HepG2 (cell line): Measurements from ENCODE around the gene SLC1A5. TPM values are rescaled to one million over a fixed set of nuclear protein-coding genes. Genes with fewer than 3 reads are reported as not detected.

ENCODE experiments used
- BATF2 ChIP-seq: sonication (generic); formaldehyde crosslinking; IDR thresholded peaks from 2 replicates; pipeline ENCODE4 v1.8.0; 2022; ENCODE audit warnings: mild to moderate bottlenecking, missing genetic modification reagents, moderate library complexity
- EED ChIP-seq: sonication (generic); formaldehyde crosslinking; IDR thresholded peaks from 2 replicates; pipeline ENCODE4 v1.5.0; 2020; ENCODE audit warnings: mild to moderate bottlenecking, missing genetic modification reagents
- HDAC1 ChIP-seq: sonication (generic); formaldehyde crosslinking; IDR thresholded peaks from 2 replicates; pipeline ENCODE4 v1.5.1; 2020; ENCODE audit warnings: mild to moderate bottlenecking, missing genetic modification reagents
- ISX ChIP-seq: sonication (generic); formaldehyde crosslinking; conservative IDR thresholded peaks from 2 replicates; pipeline ENCODE4 v1.5.0; 2020; ENCODE audit warnings: missing genetic modification reagents
- MTF2 ChIP-seq: sonication (generic); formaldehyde crosslinking; IDR thresholded peaks from 2 replicates; pipeline ENCODE4 v1.5.0; 2020; ENCODE audit warnings: missing genetic modification reagents, borderline replicate concordance
- MYC ChIP-seq: sonication (generic); formaldehyde crosslinking; IDR thresholded peaks from 2 replicates; pipeline ENCODE4 v1.9.0; 2021; ENCODE audit warnings: missing genetic modification reagents, borderline replicate concordance
- NFIB ChIP-seq: sonication (generic); formaldehyde crosslinking; IDR thresholded peaks from 2 replicates; pipeline ENCODE4 v1.9.0; 2021; ENCODE audit warnings: missing genetic modification reagents, mild to moderate bottlenecking, borderline replicate concordance
- SOX13 ChIP-seq, 3 experiments: fragments of 450-650 bp in 1 of 3; sonication (generic) in 1 of 3; formaldehyde crosslinking in 1 of 3; IDR thresholded peaks in 2 of 3; conservative IDR thresholded peaks in 1 of 3; 2 replicates each; pipeline versions ENCODE4 v1.5.0 to v1.6.1; 2016 to 2020; ENCODE audit warnings: antibody characterized with exemption in 1 of 3, mild to moderate bottlenecking in 1 of 3, missing compliant biosample characterization in 1 of 3, missing genetic modification reagents in 1 of 3, moderate library complexity in 1 of 3
- SRSF9 ChIP-seq: fragments of 200-400 bp; formaldehyde crosslinking; IDR thresholded peaks from 2 replicates; pipeline ENCODE4 v1.6.1; 2018; ENCODE audit warnings: borderline replicate concordance, mild to moderate bottlenecking, low read depth, low read length; ENCODE audit not compliant: insufficient read depth, poor library complexity, severe bottlenecking
- THAP7 ChIP-seq: sonication (generic); formaldehyde crosslinking; IDR thresholded peaks from 2 replicates; pipeline ENCODE4 v1.8.1; 2023; ENCODE audit warnings: mild to moderate bottlenecking, missing genetic modification reagents
- ZBTB33 ChIP-seq: sonication (generic); formaldehyde crosslinking; IDR thresholded peaks from 2 replicates; pipeline ENCODE4 v1.4.0; 2020; ENCODE audit warnings: missing genetic modification reagents
- ZNF20 ChIP-seq: sonication (generic); formaldehyde crosslinking; IDR thresholded peaks from 2 replicates; pipeline ENCODE4 v1.4.0; 2020; ENCODE audit warnings: mild to moderate bottlenecking, moderate library complexity, missing genetic modification reagents
- ZNF343 ChIP-seq: sonication (generic); formaldehyde crosslinking; IDR thresholded peaks from 2 replicates; pipeline ENCODE4 v1.4.0; 2020; ENCODE audit warnings: mild to moderate bottlenecking, missing genetic modification reagents
- ZNF350 ChIP-seq: sonication (generic); formaldehyde crosslinking; IDR thresholded peaks from 2 replicates; pipeline ENCODE4 v1.4.0; 2020; ENCODE audit warnings: mild to moderate bottlenecking, low read depth, missing genetic modification reagents, borderline replicate concordance
- ZNF382 ChIP-seq: sonication (generic); formaldehyde crosslinking; IDR thresholded peaks from 2 replicates; pipeline ENCODE4 v1.5.0; 2020; ENCODE audit warnings: missing genetic modification reagents, mild to moderate bottlenecking, borderline replicate concordance
- ZNF432 ChIP-seq: sonication (generic); formaldehyde crosslinking; IDR thresholded peaks from 2 replicates; pipeline ENCODE4 v1.5.0; 2020; ENCODE audit warnings: missing genetic modification reagents, mild to moderate bottlenecking, borderline replicate concordance
- ZNF484 ChIP-seq: sonication (generic); formaldehyde crosslinking; IDR thresholded peaks from 2 replicates; pipeline ENCODE4 v1.5.1; 2020; ENCODE audit warnings: mild to moderate bottlenecking, low read depth, missing genetic modification reagents, borderline replicate concordance
- ZNF660 ChIP-seq: sonication (generic); formaldehyde crosslinking; IDR thresholded peaks from 2 replicates; pipeline ENCODE4 v1.5.1; 2020; ENCODE audit warnings: mild to moderate bottlenecking, low read depth, missing genetic modification reagents, borderline replicate concordance
- ZNF772 ChIP-seq: sonication (generic); formaldehyde crosslinking; IDR thresholded peaks from 2 replicates; pipeline ENCODE4 v1.5.0; 2020; ENCODE audit warnings: mild to moderate bottlenecking, missing genetic modification reagents
- ZNF780A ChIP-seq: sonication (generic); formaldehyde crosslinking; IDR thresholded peaks from 2 replicates; pipeline ENCODE4 v1.8.0; 2022; ENCODE audit warnings: mild to moderate bottlenecking, missing genetic modification reagents, moderate library complexity
- polyA plus RNA-seq, 8 experiments: library from polyadenylated mRNA; depleted of rRNA in 3 of 8; stranded (reverse) in 7 of 8; unstranded in 1 of 8; fragments of >200 nt; fragmentation: Illumina TruSeq in 4 of 8; extraction: Trizol in 4 of 8; gene quantifications; 2 replicates each; pipeline versions ENCODE4 v1.2.1 to v1.2.3, GENCODE V29; 2011 to 2016; ENCODE audit warnings: low read depth in 4 of 8, missing spikeins in 1 of 8, mixed read lengths in 1 of 8; ENCODE audit not compliant: insufficient read depth in 1 of 8
- total RNA-seq, 5 experiments: library from RNA; depleted of rRNA; stranded (reverse); fragments of >200 nt; fragmentation: Illumina TruSeq; extraction: Trizol; gene quantifications; 2 replicates each; pipeline ENCODE4 v1.2.3, GENCODE V29; 2016; ENCODE audit warnings: low read depth in 1 of 5
- TF ChIP-seq, protein P1 (sequence below): sonication (generic); formaldehyde crosslinking; IDR thresholded peaks from 2 replicates; pipeline ENCODE4 v1.5.1; 2020; ENCODE audit warnings: missing genetic modification reagents, mild to moderate bottlenecking, borderline replicate concordance

Gene SLC1A5
- total and polyA plus RNA-seq, 2 of the 13 experiments (the other 11 are each of a cell fraction or from before 2014, with no cell fraction given), result 120 to 159 TPM

DNA sequence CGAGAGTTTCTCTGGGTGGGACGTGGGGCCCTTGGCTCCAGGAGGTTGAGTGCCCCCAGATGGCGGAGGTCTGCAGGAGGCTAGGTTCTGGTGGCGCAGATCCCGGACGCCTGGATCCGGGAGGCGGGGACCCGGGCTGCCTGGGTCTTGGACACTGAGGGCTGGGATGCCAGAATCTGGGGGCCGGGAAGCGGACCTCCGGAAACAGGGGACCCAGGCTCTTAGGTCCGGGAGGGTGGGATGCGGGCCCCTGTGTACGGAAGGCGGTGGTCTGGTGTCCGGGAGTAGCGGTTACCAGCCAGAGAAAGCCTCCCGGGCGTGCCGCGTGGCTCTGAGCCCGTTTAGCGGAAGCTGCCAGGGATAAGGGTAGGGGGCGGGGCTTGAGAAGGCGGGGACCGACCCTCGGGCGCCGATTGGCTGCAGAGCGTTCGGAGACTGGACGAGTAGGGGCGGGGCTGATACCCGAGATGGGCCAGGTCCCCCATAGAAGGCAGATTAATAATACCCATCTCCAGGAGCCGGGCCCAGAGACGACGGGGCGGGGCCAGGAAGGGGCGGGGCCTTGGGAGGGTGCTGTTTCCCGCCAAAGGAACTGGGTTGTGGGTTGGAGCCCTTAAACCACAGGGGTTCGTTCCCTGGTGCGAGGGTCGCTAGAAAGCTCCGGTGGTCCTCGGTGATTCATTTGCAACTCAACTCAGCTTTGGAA is at the start of gene SLC1A5 (continued):
- TF ChIP-seq SOX13 (IDR thresholded peaks at IDR 0.05) (peak; percentile 78; the same call in 1 of the 2 replicates), SOX13 (CRISPR knock-in tag; conservative IDR thresholded peaks at IDR 0.05 in 1 of 2, IDR thresholded peaks at IDR 0.05 in 1 of 2) (no peak), HDAC1 (CRISPR knock-in tag) (peak; percentile 70), ZNF484 (no peak), ZNF382 (CRISPR knock-in tag) (no peak), ZNF350 (peak; percentile 88; the same call in 1 of the 2 replicates), SRSF9 (no peak), NFIB (CRISPR knock-in tag) (no peak), ZNF780A (CRISPR knock-in tag) (no peak), MYC (CRISPR knock-in tag) (peak; percentile 95), ZNF343 (CRISPR knock-in tag) (0 out of 2 replicates have a peak, but pooled peaks have one; percentile 70), ZNF660 (CRISPR knock-in tag) (no peak), EED (no peak), ZNF432 (CRISPR knock-in tag) (no peak), THAP7 (CRISPR knock-in tag) (no peak), ZNF20 (no peak), ZNF772 (CRISPR knock-in tag) (no peak), ISX (no peak), MTF2 (no peak), ZBTB33 (CRISPR knock-in tag) (no peak), BATF2 (CRISPR knock-in tag) (no peak)
- TF ChIP-seq, protein P1, sequence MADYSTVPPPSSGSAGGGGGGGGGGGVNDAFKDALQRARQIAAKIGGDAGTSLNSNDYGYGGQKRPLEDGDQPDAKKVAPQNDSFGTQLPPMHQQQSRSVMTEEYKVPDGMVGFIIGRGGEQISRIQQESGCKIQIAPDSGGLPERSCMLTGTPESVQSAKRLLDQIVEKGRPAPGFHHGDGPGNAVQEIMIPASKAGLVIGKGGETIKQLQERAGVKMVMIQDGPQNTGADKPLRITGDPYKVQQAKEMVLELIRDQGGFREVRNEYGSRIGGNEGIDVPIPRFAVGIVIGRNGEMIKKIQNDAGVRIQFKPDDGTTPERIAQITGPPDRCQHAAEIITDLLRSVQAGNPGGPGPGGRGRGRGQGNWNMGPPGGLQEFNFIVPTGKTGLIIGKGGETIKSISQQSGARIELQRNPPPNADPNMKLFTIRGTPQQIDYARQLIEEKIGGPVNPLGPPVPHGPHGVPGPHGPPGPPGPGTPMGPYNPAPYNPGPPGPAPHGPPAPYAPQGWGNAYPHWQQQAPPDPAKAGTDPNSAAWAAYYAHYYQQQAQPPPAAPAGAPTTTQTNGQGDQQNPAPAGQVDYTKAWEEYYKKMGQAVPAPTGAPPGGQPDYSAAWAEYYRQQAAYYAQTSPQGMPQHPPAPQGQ, result no peak
